Renal cortex interstitium (tissue), 15 donors: ENCODE data around the gene DENR. TPM values are rescaled to one million over a fixed set of nuclear protein-coding genes. Genes with fewer than 3 reads are reported as not detected.
A peak's percentile ranks its signal among the peaks of the same experiment; 100 is the strongest.
"Not testable (repeated sequence)": the region's sequence is repeated elsewhere in the genome, so short reads cannot be mapped to it uniquely, and the experiment has no call there.

Experiments
- DNase-seq, 11 donors: peaks; one replicate each; pipeline ENCODE4 v3.0.0-alpha.2; 2013; ENCODE audit warnings: low read depth in 9 of 11, low spot score in 4 of 11; ENCODE audit errors: extremely low read depth in 1 of 11
- long read RNA-seq, 16 experiments: transcript quantifications; one replicate each; lab custom pipeline, GENCODE V29; 2026
- polyA plus RNA-seq, 3 donors: library from polyadenylated mRNA; unstranded; fragments of 120-200 nt; gene quantifications; one replicate each; pipeline ENCODE4 v1.2.1, GENCODE V29; 2013; ENCODE audit not compliant: insufficient read length in 3 of 3

DENR gene
- 100 to 1,000 TPM in 1 of 3 donors, 10 to 100 TPM in 2; 88.3 to 102 (median 99.2) TPM for polyA plus RNA-seq
- long read RNA-seq, donor 1, partial matches to known transcripts, result 53 of 71 reads
- long read RNA-seq, donor 1, other reads (novel, unspliced or antisense), result 17 of 71 reads
- long read RNA-seq, donor 2, partial matches to known transcripts, result 35 of 49 reads
- long read RNA-seq, donor 2, other reads (novel, unspliced or antisense), result 14 of 49 reads
- long read RNA-seq, donor 3, partial matches to known transcripts, result 41 of 68 reads
- long read RNA-seq, donor 3, other reads (novel, unspliced or antisense), result 26 of 68 reads
- long read RNA-seq, donor 4, partial matches to known transcripts, result 34 of 35 reads
- long read RNA-seq, donor 4, other reads (novel, unspliced or antisense), result 0 of 35 reads
- long read RNA-seq, donor 5, result 0 reads
- long read RNA-seq, donor 6, transcript DENR-203 (2 exons, 699 nt), result major isoform, 9 of 56 reads
- long read RNA-seq, donor 6, partial matches to known transcripts, result 37 of 56 reads
- long read RNA-seq, donor 6, other reads (novel, unspliced or antisense), result 10 of 56 reads
- long read RNA-seq, donor 7, partial matches to known transcripts, result 23 of 54 reads
- long read RNA-seq, donor 7, other reads (novel, unspliced or antisense), result 28 of 54 reads
- long read RNA-seq, donor 8, partial matches to known transcripts, result 55 of 83 reads
- long read RNA-seq, donor 8, other reads (novel, unspliced or antisense), result 24 of 83 reads
- long read RNA-seq, donor 9, partial matches to known transcripts, result 26 of 38 reads
- long read RNA-seq, donor 9, other reads (novel, unspliced or antisense), result 12 of 38 reads
- long read RNA-seq, donor 10, partial matches to known transcripts, result 33 of 51 reads
- long read RNA-seq, donor 10, other reads (novel, unspliced or antisense), result 17 of 51 reads
- long read RNA-seq, donor 11, partial matches to known transcripts, result 22 of 37 reads
- long read RNA-seq, donor 11, other reads (novel, unspliced or antisense), result 13 of 37 reads
- long read RNA-seq, donor 12, partial matches to known transcripts, result 12 of 20 reads
- long read RNA-seq, donor 12, other reads (novel, unspliced or antisense), result 8 of 20 reads
- long read RNA-seq, donor 13, result 0 reads
- long read RNA-seq, donor 14, partial matches to known transcripts, result 25 of 37 reads
- long read RNA-seq, donor 14, other reads (novel, unspliced or antisense), result 12 of 37 reads
- long read RNA-seq, donor 15, partial matches to known transcripts, result 6 of 19 reads
- long read RNA-seq, donor 15, other reads (novel, unspliced or antisense), result 13 of 19 reads
- long read RNA-seq, donor 16, partial matches to known transcripts, result 112 of 178 reads
- long read RNA-seq, donor 16, other reads (novel, unspliced or antisense), result 62 of 178 reads

GRCh38 chr12:122752464-122753318, at the start of gene DENR:
Gene DENR (plus strand): TSS chr12:122752824. CDS start chr12:122753702, 878 bp downstream.
- peak; percentile 93 to 97 (median 96) for DNase-seq

GRCh38 chr12:122702890-122703611, 49.6 kb upstream of the DENR start, which contains the start of gene HCAR2:
Gene HCAR2 (minus strand): TSS chr12:122703357. CDS start chr12:122703283, 74 bp downstream.
- DNase-seq, result not testable (repeated sequence)

- DNase-seq, result not testable (repeated sequence)
These were observed 48.8 kb upstream of the DENR start for GRCh38 chr12:122703841-122704240.

- not testable (repeated sequence) for DNase-seq
These were observed 43.3 kb upstream of the DENR start for GRCh38 chr12:122709287-122709686.

- not testable (repeated sequence) for DNase-seq
These were observed 42.3 kb upstream of the DENR start for GRCh38 chr12:122710341-122710740.

- DNase-seq, result not testable (repeated sequence)
These were observed 41.4 kb upstream of the DENR start for GRCh38 chr12:122711266-122711665.

- DNase-seq, result not testable (repeated sequence)
These were observed 39.0 kb upstream of the DENR start for GRCh38 chr12:122713491-122714188.

- DNase-seq, result not testable (repeated sequence)
These were observed 37.4 kb upstream of the DENR start for GRCh38 chr12:122715211-122715610.

- not testable (repeated sequence) for DNase-seq
These were observed 36.0 kb upstream of the DENR start, which contains the start of gene HCAR3 for GRCh38 chr12:122716658-122717057. Gene HCAR3 (minus strand): TSS chr12:122716811. CDS start chr12:122716737, 74 bp downstream.

GRCh38 chr12:122721057-122721545, 31.5 kb upstream of the DENR start:
- DNase-seq, result no peak

GRCh38 chr12:122722387-122722786, 30.2 kb upstream of the DENR start:
- DNase-seq, result no peak

- no peak for DNase-seq
These were observed 27.9 kb upstream of the DENR start for GRCh38 chr12:122724641-122725243.

- no peak for DNase-seq
These were observed 27.1 kb upstream of the DENR start for GRCh38 chr12:122725452-122726079.

GRCh38 chr12:122726080-122726558, 26.5 kb upstream of the DENR start:
- DNase-seq, result no peak

- DNase-seq, result no peak
These were observed 22.9 kb upstream of the DENR start for GRCh38 chr12:122729583-122730214.
